ENCODE data around the gene ASB18.

- TF ChIP-seq ASH2L (IDR thresholded peaks at IDR 0.05; ENCODE audit: low read length) = no peak
- no peak for TF ChIP-seq ATF2 (IDR thresholded peaks at IDR 0.05; ENCODE audit: low read length)
- TF ChIP-seq TCF12 (IDR thresholded peaks at IDR 0.05; ENCODE audit: low read depth, low read length) = no peak
- TF ChIP-seq POLR2AphosphoS5 (IDR thresholded peaks at IDR 0.05; ENCODE audit: low read depth, low read length) = no peak
- no peak for TF ChIP-seq HDAC2 (IDR thresholded peaks at IDR 0.05; ENCODE audit: borderline replicate concordance in 1 of 2, low read depth in 2 of 2, low read length in 2 of 2)
- TF ChIP-seq CEBPB (IDR thresholded peaks at IDR 0.05; ENCODE audit: low read depth, low read length) = no peak
- TF ChIP-seq GABPA (IDR thresholded peaks at IDR 0.05; ENCODE audit: borderline replicate concordance, insufficient read depth, low read length) = no peak
Observed at GRCh38 chr2:236214376-236214995, 49.7 kb downstream of the ASB18 start.

Measured in H1 (cell line).